RPMI7951 (cell line): ENCODE results near the gene PEX14. TPM values are rescaled to one million over a fixed set of nuclear protein-coding genes. Genes with fewer than 3 reads are reported as not detected.
"Not testable (repeated sequence)": the region's sequence is repeated elsewhere in the genome, so short reads cannot be mapped to it uniquely, and the experiment has no call there.

Source experiments
- DNase-seq: peaks from one replicate; pipeline ENCODE4 v3.0.0-alpha.2; 2012; ENCODE audit warnings: low read depth
- total RNA-seq: library from RNA; depleted of rRNA; stranded (reverse); fragments of >200 nt; shearing (Covaris generic); gene quantifications from 2 replicates; pipeline ENCODE4 v1.2.3, GENCODE V29; 2014

PEX14 gene
- total RNA-seq, 1 experiment from 2014 or later, result 21.5 TPM

- no peak for DNase-seq
These were observed 23.9 kb upstream of the PEX14 start for GRCh38 chr1:10450836-10451235.

GRCh38 chr1:10451287-10451686 lies 23.5 kb upstream of the PEX14 start:
- peak; percentile 69 for DNase-seq

DNA sequence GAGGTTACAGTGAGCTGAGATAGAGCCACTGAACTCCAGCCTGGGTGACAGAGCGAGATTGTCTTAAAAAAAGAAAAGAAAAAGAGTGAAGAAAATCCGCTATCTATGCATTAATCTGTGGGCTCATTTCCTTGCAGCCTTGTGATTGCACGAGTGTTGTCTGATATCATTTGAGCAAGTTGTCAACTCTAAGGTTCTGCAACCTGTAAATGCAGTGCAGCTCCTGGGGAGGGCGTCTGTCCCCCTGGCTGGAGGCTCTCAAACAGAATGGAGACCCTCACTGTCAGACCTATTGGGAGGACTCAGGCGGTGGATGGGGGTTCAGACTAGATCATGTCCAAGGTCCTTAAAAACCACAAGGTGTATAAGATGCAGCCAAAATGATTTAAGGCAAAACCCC lies 18.7 kb upstream of the PEX14 start:
- DNase-seq, result no peak

DNA sequence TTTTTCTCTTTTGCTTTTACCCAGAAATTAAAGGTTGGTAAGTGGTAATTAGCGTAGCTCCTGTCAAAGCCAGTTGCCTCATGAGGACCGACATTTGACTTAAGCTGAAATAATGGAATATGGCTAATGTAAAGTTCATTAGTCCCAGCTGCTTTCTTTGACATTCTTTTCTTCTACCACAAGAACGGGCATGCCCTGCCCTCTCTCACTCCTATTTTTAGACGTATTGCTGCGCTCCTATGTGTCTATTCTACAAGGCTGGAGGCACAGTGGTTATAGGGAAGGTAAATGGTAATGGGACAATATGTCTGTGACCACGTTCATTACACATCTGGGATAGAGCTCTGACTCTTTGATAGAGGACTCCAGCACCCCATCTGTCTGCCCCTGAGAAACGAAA lies 18.1 kb upstream of the PEX14 start:
- DNase-seq, result no peak

- DNase-seq, result not testable (repeated sequence)
These were observed 17.3 kb upstream of the PEX14 start for GRCh38 chr1:10457462-10457861.

- no peak for DNase-seq
These were observed 16.9 kb upstream of the PEX14 start for GRCh38 chr1:10457875-10458274.

DNA sequence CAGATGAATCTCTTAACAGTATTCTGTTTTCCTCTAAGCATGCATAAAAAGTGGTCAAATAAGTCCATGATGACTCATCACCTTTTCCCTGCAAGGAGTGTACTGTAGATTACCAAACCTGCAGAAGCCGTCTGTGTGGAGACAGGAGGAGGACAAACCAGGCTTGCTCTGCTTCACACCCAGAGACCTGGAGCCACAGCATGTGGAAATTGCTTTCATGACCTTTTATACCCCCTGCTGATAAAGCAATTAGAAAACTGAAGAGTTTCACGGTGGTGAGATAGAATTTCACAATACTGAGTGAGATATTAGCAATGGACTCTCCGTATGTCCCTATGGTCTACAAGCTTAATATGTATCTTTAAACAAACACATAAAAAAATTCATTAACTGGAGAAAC lies 15.6 kb upstream of the PEX14 start:
- DNase-seq, result peak; percentile 76

DNA sequence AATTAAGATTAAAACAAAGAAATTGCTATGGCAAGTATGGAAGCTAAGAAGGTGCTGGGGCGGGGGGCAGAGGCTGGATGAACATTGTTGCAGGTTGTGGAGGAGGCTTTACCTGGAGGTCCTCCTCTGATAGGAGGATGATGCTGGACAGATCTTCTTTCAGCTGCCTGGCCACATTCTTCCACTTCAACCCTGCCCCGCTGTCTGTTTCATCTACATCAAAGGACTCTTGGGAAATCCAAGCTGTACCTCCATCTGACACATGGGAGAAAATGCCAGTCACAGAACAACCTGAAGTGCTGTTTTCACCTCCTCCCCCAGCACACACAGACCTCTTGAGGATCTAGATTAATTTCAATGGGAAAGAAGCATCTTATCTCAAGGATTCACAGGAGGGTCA lies 7.7 kb upstream of the PEX14 start:
- DNase-seq, result no peak

GRCh38 chr1:10470043-10470442 lies 4.7 kb upstream of the PEX14 start:
- no peak for DNase-seq

GRCh38 chr1:10471411-10472219 lies 3.1 kb upstream of the PEX14 start:
- peak; percentile 42 for DNase-seq

GRCh38 chr1:10472220-10473144 lies 2.3 kb upstream of the PEX14 start, which contains the start of gene DFFA:
Gene DFFA, minus strand, starts transcription at chr1:10472529. Its CDS starts 71 bp downstream, at chr1:10472458.
- peak; percentile 95 for DNase-seq

GRCh38 chr1:10473145-10473765 lies 1.5 kb upstream of the PEX14 start:
- DNase-seq, result no peak

DNA sequence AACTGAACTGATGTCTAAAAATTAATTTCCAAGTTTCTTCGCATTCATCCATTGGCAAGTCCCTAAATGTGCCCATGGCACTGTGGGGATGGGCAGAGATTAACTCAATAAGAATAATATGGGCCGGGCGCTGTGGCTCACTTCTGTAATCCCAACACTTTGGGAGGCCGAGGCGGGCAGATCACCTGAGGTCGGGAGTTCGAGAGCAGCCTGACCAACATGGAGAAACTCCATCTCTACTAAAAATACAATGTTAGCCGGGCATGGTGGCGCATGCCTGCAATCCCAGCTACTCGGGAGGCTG lies 489 bp upstream of the PEX14 start:
- DNase-seq, result not testable (repeated sequence)

DNA sequence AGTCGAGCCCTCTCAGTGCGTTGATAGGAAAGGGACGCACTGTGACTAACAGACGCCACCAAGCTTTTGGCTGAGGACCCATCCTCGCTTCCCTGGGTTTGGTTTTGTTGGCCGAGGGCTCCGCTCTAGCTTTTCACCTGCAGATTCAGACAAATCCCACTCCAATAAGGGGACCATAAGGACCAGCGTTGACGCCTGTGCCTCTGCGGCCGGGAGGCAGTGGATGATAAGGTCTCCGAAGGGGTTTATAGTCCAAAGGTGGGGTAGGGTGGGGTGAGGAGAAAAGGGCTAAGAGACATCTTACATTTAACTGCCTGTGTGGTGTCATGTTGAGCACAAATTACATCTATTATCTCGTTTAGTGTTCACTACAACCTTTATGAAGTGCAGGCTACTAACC lies 760 bp downstream of the PEX14 start:
- no peak for DNase-seq

DNA sequence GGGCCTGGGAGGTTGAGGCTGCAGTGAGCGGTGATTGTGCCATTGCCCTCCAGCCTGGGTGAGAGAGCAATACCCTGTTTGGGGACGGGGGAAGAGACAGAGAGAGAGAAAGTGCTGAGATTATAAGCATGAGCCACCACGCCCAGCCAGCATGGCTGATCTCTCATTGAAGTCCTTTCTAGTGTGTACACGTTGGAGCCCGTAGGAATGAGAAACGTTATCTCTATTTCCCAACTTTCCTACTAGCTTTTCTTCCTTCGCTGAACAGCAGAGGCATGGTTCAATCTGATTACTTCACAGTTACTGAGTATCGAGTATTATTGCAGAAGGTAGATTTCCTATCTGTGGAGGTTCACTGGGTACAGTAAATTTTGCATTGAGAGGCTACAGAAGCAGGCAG lies 4.5 kb downstream of the PEX14 start:
- no peak for DNase-seq

- DNase-seq, result no peak
These were observed 5.9 kb downstream of the PEX14 start for GRCh38 chr1:10480614-10481013.

DNA sequence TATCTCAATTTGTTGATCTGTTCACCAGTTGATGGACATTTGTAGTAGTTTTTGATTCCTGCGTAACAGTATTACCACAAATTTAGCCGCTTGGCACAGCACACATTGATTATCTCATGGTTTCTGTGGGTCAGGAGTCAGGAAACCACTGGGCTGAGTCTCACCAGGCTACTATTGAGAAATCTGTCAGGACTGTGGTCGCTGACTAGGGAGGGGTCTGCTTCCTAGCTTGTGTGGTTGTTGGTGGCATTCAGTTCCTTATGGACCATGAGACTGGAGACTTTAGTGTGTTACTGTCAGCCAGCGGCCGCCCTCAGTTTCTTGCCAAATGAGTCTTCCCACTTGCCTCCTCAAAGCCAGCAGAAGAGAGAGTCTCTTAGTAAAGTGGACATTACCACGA lies 9.8 kb downstream of the PEX14 start:
- DNase-seq, result no peak

DNA sequence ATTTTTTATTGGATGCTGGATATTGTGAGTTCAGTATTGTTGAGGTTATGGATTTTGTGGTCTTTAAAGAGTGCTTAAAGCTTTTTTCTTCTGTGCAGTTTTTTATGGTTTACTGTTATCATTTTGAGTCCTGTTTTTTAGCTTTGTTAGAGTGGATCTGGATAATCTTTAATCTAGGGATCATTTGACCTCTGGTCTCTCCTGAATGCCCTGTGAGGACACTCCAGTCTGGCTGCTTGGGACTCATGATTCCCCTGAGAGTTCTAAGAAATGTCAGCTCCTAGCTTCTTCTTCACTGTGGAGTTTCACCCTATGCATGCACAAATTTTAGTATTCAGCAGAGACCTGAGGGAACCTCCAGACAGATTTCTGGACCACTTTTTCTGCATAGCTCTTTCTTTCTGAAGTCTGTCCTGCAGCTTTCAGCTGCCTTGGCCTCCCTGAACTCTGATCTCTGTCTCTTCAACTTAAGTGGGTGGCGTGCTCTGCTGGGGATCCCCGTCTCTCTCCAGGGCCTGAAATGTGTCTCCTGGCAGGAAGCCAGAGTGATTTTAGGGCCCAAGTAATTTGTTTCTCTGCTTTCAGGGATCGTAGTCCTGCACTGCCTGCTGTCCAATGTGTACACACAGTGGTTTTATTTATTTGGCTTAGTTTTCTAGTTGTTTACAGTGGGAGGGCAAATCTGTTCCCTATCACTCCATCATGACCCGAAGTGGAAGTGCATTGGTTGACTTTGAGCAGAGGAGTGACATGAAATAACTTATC lies 14.7 kb downstream of the PEX14 start:
- no peak for DNase-seq

GRCh38 chr1:10490286-10490970 lies 15.7 kb downstream of the PEX14 start:
- no peak for DNase-seq

DNA sequence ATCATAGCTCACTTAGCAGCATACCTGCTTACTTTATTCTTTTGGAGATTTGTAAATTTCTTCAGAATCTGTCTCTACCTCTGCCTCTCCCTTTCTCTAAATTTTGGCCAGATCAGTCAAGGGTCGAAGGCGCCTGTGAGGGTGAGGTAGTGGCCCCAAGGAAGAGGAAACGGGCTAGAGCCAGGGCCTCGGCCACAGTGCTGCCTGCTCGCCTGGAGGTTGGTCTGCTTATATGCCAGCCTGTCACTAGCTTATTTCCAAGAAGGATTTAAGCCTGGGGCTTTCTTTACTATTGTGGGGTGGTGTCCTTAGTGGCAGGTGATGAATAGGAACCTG lies 19.6 kb downstream of the PEX14 start:
- no peak for DNase-seq

DNA sequence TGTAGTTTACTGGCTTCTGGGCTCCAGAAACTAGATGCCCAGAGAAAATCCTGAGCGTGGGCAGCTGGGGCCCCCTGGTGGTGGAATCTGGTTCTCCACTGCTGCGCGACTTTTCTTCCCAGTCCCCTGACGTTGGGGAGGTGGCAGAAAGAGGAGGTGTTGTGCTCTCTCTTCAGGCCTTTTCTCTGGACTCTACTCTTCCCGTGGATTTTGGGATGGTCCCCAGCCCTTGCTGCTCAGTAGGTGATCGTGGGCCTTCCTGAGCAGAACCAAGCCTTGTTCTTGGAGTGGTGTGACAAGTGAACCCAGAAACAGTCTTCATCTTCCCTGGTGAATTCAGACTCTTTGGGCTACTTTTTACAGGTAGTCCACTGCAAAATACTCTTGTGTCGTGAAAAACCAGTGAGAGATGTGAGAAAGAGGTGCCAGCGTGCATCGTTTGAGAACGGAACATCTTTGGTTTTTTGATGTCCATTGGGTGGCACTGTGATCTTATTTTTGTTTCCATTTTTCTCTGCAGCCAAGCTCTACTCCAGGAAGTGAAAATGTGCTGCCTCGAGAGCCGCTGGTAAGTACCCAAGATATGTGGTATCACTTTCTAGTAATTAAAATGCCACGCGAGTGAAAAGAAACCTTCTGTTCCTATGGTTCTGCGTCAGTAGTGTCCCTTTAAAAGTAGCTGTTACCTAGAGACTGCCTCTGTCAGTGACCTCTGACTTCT lies 20.2 kb downstream of the PEX14 start:
- DNase-seq, result peak; percentile 65
